Adrenal gland (tissue), 12 donors: ENCODE data around the gene RRP1. TPM values are rescaled to one million over a fixed set of nuclear protein-coding genes. Genes with fewer than 3 reads are reported as not detected.

Experiments used
- DNase-seq, 7 donors: peaks; one replicate each; pipeline ENCODE4 v3.0.0-alpha.2; 2019 to 2020
- H3K27ac ChIP-seq, 5 donors: fragments of 200-600 bp; sonication (generic) in 4 of 5; 1 replicate in 3 of 5; 2 replicates in 2 of 5; pipeline versions ENCODE4 v1.5.1 to v1.8.0; 2016 to 2020; ENCODE audit warnings: mild to moderate bottlenecking in 1 of 5
- H3K27me3 ChIP-seq: fragments of 200-600 bp; 2 replicates; pipeline ENCODE4 v1.8.0; 2021
- H3K36me3 ChIP-seq, 2 donors: fragments of 200-600 bp; replicated peaks in 1 of 2; 1 replicate in 1 of 2; 2 replicates in 1 of 2; pipeline versions ENCODE4 v1.5.1 to v1.8.0; 2018 to 2022
- H3K4me1 ChIP-seq, 2 donors: fragments of 200-600 bp; replicated peaks in 1 of 2; 1 replicate in 1 of 2; 2 replicates in 1 of 2; pipeline versions ENCODE4 v1.5.1 to v1.8.0; 2018 to 2021
- H3K4me3 ChIP-seq, 4 donors: fragments of 200-600 bp; sonication (generic) in 3 of 4; one replicate each; pipeline ENCODE4 v1.5.1; 2016 to 2018
- H3K9me3 ChIP-seq, 3 donors: fragments of 200-600 bp; sonication (generic) in 1 of 3; replicated peaks in 1 of 3; 1 replicate in 2 of 3; 2 replicates in 1 of 3; pipeline versions ENCODE4 v1.5.1 to v1.8.0; 2016 to 2021
- POLR2A ChIP-seq, 2 donors: fragments of 450-650 bp; IDR thresholded peaks; one replicate each; pipeline ENCODE4 v1.6.1; 2017; ENCODE audit warnings: antibody characterized with exemption in 2 of 2, mild to moderate bottlenecking in 2 of 2, moderate library complexity in 1 of 2
- WGBS, 4 donors: extraction: QIAGEN DNeasy Blood & Tissue Kit in 2 of 4; methylation state at CpG; one replicate each; pipeline versions ENCODE4 v1.1.5 to v1.1.7; 2013 to 2017; 5-methylcytosine and 5-hydroxymethylcytosine counted together
- intact Hi-C, 2 donors: fragments of 100-400 bp; cut with DNase I; formaldehyde crosslinking; loops; one replicate each; pipeline versions ENCODE4 v1.14.1 to v1.15.0; 2022 to 2023
- polyA plus RNA-seq, 3 donors: library from polyadenylated mRNA; stranded (reverse); fragments of 200-250 nt in 2 of 3; fragments of 350-450 nt in 1 of 3; fragmentation: Illumina TruSeq in 1 of 3; extraction: RNeasy Lipid Tissue Mini Kit (QIAGEN cat#74804) in 1 of 3; gene quantifications; one replicate each; pipeline ENCODE4 v1.2.3, GENCODE V29; 2013 to 2014
- total RNA-seq, 9 donors: library from RNA; depleted of rRNA in 4 of 9; stranded (reverse); fragments of >200 nt in 4 of 9; fragments of 120-200 nt in 1 of 9; fragmentation: NEBNext Ultra II Directional in 1 of 9; extraction: Animal tissue kit (Norgen Biotek cat#: 25700) in 1 of 9; gene quantifications; one replicate each; pipeline versions ENCODE4 v1.1.0 to v1.2.4, GENCODE V29; 2013 to 2023
- TF ChIP-seq, protein P1 (sequence below), 6 experiments: fragments of 450-650 bp in 4 of 6; fragments of 200-600 bp in 2 of 6; sonication (generic) in 1 of 6; IDR thresholded peaks; 1 replicate in 5 of 6; 2 replicates in 1 of 6; pipeline versions ENCODE4 v1.5.1 to v1.8.0; 2016 to 2021; ENCODE audit warnings: antibody characterized with exemption in 6 of 6, mild to moderate bottlenecking in 2 of 6, moderate library complexity in 1 of 6
- donor health status: healthy with polysubstance abuse.
- donor health status: Bipolar disorder and iron deficiency.
- donor health status: DM: yes; HTN: yes; CAD: no.
- donor health status: DM: no; HTN: no; CAD: no.
- donor health status: DM: no; HTN: no; CAD: no.
- donor health status: DM: yes; HTN: yes; CAD: no.

The RRP1 gene
- total and polyA plus RNA-seq, 12 donors: 12.8 to 29.8 (median 19.8) TPM

DNA sequence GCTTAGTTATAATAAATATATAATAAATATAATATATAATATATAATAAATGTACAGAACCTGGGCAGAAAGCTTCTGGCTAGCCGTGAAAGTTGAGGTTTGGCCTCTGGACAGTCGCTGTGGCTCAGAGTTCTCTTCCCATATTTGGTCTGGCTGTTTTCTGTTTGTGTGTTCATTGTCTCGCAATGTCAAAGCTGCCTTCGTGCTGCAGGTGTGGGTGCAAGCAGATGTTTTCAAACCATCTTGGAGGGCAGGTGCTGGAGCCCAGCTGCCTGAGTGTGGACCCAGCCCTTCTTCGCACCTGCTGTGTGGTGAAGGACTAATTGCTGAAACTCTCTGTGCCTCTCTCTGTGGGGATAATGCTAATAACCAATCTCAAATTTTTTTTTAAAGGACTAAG is 9.7 kb upstream of the RRP1 start:
- intact Hi-C loops: no loop called here
- TF ChIP-seq, protein P1, sequence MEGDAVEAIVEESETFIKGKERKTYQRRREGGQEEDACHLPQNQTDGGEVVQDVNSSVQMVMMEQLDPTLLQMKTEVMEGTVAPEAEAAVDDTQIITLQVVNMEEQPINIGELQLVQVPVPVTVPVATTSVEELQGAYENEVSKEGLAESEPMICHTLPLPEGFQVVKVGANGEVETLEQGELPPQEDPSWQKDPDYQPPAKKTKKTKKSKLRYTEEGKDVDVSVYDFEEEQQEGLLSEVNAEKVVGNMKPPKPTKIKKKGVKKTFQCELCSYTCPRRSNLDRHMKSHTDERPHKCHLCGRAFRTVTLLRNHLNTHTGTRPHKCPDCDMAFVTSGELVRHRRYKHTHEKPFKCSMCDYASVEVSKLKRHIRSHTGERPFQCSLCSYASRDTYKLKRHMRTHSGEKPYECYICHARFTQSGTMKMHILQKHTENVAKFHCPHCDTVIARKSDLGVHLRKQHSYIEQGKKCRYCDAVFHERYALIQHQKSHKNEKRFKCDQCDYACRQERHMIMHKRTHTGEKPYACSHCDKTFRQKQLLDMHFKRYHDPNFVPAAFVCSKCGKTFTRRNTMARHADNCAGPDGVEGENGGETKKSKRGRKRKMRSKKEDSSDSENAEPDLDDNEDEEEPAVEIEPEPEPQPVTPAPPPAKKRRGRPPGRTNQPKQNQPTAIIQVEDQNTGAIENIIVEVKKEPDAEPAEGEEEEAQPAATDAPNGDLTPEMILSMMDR (IDR thresholded peaks at IDR 0.05): no peak
- TF ChIP-seq POLR2A (IDR thresholded peaks at IDR 0.05): no peak
- no peak overlapping the region for H3K27ac ChIP-seq

DNA sequence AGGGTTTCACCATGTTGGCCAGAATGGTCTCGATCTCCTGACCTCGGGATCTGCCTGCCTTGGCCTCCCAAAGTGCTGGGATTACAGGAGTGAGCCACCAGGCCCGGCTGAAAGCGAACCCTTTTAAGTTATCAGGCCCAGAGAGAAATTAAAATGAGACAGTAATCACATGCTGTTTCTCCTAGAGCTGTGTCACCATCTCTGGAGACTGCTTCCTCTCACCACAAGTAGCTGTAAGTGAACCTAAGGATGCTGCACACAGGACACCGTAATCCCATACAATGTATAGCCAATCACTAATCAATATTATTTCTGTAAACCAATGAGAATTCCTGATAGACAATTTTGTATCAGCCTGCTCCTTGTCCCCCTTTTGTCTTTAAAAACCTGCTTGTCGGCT is 7.5 kb upstream of the RRP1 start:
- no peak overlapping the region for H3K27ac ChIP-seq
- WGBS, 4 donors: 75 to 90% (median 82%) methylated on average over 6 of the region's 6 CpGs
- H3K4me3 ChIP-seq: no peak overlapping the region
- no peaks in the 10 kb centered on the region for H3K36me3 ChIP-seq
- no peaks in the 10 kb centered on the region for H3K9me3 ChIP-seq
- TF ChIP-seq, protein P1 (IDR thresholded peaks at IDR 0.05): no peak
- TF ChIP-seq POLR2A (IDR thresholded peaks at IDR 0.05): no peak
- intact Hi-C loops: no loop called here
- H3K4me1 ChIP-seq: no peaks in the 10 kb centered on the region
- no peak for DNase-seq
- no peaks in the 10 kb centered on the region for H3K27me3 ChIP-seq

More for the DNA sequence above, 9.7 kb upstream of the RRP1 start:
- no peak for DNase-seq
- no peaks in the 10 kb centered on the region for H3K36me3 ChIP-seq
- H3K9me3 ChIP-seq: no peaks in the 10 kb centered on the region
- H3K4me1 ChIP-seq: peaks cover 7 to 8% of the 10 kb centered on the region in 2 donors
- no peaks in the 10 kb centered on the region for H3K27me3 ChIP-seq
- no peak overlapping the region for H3K4me3 ChIP-seq
- 82 to 93% (median 85%) methylated on average over 5 of the region's 5 CpGs for WGBS, 4 donors

DNA sequence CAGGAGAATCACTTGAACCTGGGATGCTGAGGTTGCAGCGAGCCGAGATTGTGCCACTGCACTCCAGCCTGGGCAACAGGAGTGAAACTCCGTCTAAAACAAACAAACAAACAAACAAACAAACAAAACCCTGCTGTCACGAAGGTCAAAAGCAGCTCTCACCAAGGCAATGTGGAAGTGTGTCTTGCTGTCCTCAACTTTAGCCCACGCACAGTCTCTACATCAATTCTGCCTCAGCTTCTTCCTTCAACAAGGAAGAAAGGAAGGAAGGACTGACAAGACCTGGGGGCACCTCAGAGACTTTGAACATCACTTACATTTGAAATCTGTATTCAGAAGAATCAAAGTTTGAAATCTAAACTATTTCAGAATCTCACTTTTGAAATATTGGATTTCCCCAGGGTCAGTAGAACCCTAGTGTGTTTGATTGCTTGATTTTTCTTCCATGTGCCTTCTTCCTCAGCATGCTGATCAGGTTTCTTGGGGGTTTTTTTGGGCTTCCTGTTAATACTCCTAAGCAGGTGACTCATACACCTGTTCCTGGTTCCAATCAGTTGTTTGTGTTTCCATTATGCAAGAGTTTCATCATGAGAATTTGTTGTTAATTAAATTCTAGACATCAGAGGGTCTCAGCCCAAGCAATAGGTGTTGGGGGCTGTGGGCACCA is 6.8 kb upstream of the RRP1 start:
- H3K4me3 ChIP-seq: no peak overlapping the region
- 78 to 83% (median 79%) methylated on average over 5 of the region's 5 CpGs for WGBS, 4 donors

DNA sequence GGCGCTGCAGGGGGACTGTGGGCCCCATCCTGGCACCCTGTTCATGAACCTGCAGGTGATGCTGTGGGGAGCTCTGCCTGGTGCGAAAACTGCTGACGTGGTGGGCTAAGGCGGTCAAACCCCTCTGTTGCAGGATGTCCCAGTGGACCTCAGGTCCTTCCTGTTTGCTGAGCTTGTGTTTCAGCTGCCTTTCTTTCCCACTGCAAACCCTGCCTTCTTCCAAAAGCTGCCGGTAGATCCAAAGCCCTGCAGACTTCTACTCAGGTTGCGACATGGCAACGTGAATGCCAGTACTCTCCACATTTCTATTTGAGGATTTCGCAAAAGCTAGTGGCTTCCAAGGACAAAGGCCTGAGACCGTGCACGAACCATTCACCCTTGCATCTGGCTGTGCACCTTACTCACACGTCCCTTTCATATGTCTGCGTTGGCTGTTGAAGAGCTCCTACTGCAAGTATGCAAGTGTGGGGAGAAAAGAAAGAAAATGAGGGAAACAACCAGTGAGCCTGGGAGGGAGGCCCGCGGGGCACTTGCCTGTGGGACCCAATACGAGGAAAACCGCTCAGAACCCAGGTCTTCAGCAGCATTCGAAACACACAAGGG is 6.2 kb upstream of the RRP1 start:
- WGBS, 4 donors: 71 to 78% (median 72%) methylated on average over 16 to 17 of the region's 17 CpGs
- Histone ChIP-seq H3K9me3 (no peaks in the 10 kb centered on the region), H3K4me3 (no peak overlapping the region), H3K27ac (no peak overlapping the region), H3K4me1 (no peaks in the 10 kb centered on the region), H3K36me3 (no peaks in the 10 kb centered on the region), H3K27me3 (no peaks in the 10 kb centered on the region)
- TF ChIP-seq, protein P1 (IDR thresholded peaks at IDR 0.05): no peak
- TF ChIP-seq POLR2A (IDR thresholded peaks at IDR 0.05): no peak
- DNase-seq: peak in 1 of 7 donors; percentile 60
- intact Hi-C loops: no loop called here

More for the DNA sequence above, 6.8 kb upstream of the RRP1 start:
- intact Hi-C loops: no loop called here
- no peak overlapping the region for H3K27ac ChIP-seq
- H3K36me3 ChIP-seq: no peaks in the 10 kb centered on the region
- H3K9me3 ChIP-seq: no peaks in the 10 kb centered on the region
- no peaks in the 10 kb centered on the region for H3K4me1 ChIP-seq
- no peak for TF ChIP-seq POLR2A (IDR thresholded peaks at IDR 0.05)
- TF ChIP-seq, protein P1 (IDR thresholded peaks at IDR 0.05): no peak
- no peak for DNase-seq
- no peaks in the 10 kb centered on the region for H3K27me3 ChIP-seq
